Measurements from ENCODE around the gene GORASP2.

DNA sequence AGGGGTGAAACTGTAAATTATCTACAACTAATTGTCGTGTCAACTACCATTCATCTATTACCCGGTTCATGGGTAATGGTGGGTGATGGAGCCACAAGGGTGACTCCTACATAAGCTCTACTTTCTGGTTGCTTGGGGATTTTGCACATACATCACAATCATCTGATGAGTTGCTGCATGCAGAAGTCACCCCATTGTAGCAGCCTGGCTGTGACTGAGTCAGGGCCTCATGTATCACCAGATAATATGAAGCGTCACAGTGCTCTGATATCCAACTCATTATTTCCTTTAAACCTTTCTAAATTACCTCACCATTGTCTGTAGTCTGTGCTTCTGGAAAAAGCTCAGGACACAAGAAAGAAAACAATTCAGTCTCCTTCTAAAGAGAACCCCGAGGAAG lies 32.4 kb upstream of the GORASP2 start:
- TF ChIP-seq, protein P1, sequence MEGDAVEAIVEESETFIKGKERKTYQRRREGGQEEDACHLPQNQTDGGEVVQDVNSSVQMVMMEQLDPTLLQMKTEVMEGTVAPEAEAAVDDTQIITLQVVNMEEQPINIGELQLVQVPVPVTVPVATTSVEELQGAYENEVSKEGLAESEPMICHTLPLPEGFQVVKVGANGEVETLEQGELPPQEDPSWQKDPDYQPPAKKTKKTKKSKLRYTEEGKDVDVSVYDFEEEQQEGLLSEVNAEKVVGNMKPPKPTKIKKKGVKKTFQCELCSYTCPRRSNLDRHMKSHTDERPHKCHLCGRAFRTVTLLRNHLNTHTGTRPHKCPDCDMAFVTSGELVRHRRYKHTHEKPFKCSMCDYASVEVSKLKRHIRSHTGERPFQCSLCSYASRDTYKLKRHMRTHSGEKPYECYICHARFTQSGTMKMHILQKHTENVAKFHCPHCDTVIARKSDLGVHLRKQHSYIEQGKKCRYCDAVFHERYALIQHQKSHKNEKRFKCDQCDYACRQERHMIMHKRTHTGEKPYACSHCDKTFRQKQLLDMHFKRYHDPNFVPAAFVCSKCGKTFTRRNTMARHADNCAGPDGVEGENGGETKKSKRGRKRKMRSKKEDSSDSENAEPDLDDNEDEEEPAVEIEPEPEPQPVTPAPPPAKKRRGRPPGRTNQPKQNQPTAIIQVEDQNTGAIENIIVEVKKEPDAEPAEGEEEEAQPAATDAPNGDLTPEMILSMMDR (IDR thresholded peaks at IDR 0.05; ENCODE audit: low read depth, low read length, poor library complexity, severe bottlenecking): no peak
- TF ChIP-seq EZH2phosphoT487 (IDR thresholded peaks at IDR 0.05; ENCODE audit: borderline replicate concordance, low read length): no peak

Data from DOHH2 (cell line).